Natural killer cell (primary cell): ENCODE measurements around the gene NEK1. TPM values are rescaled to one million over a fixed set of nuclear protein-coding genes. Genes with fewer than 3 reads are reported as not detected.

Experiments used
- ATAC-seq, 3 donors: fragments of 150-1000 bp in 2 of 3; fragments of 200-7000 bp in 1 of 3; cut with Tn5 transposase; 1 replicate in 1 of 3; 2 replicates in 2 of 3; pipeline ENCODE4 v1.10.0; 2021; ENCODE audit warnings: mild to moderate bottlenecking in 2 of 3, moderate library complexity in 2 of 3
- DNase-seq, 2 donors: peaks; one replicate each; pipeline versions ENCODE4 v3.0.0 to v3.0.0-alpha.2; 2013 to 2021; ENCODE audit warnings: mixed read lengths in 1 of 2
- H3K27ac ChIP-seq: one replicate; pipeline ENCODE4 v1.5.1; 2013; ENCODE audit warnings: mild to moderate bottlenecking, low read length
- H3K27me3 ChIP-seq: one replicate; pipeline ENCODE4 v1.6.1; 2013; ENCODE audit warnings: low read length; ENCODE audit not compliant: control insufficient read depth, insufficient read depth
- H3K36me3 ChIP-seq: one replicate; pipeline ENCODE4 v1.6.1; 2013; ENCODE audit warnings: low read length; ENCODE audit not compliant: control insufficient read depth, insufficient read depth
- H3K4me1 ChIP-seq: one replicate; pipeline ENCODE4 v1.6.1; 2013; ENCODE audit warnings: low read length; ENCODE audit not compliant: control insufficient read depth, insufficient read depth
- H3K4me3 ChIP-seq: one replicate; pipeline ENCODE4 v1.5.1; 2013; ENCODE audit warnings: low read length
- H3K9me3 ChIP-seq: one replicate; pipeline ENCODE4 v1.6.1; 2013; ENCODE audit warnings: low read length; ENCODE audit not compliant: control insufficient read depth, insufficient read depth
- H3K27ac Mint-ChIP-seq, 2 donors: one replicate each; pipeline ENCODE4 v1.8.0; 2022; ENCODE audit warnings: mild to moderate bottlenecking in 2 of 2, mixed read lengths in 2 of 2, moderate library complexity in 1 of 2
- H3K27me3 Mint-ChIP-seq, 2 donors: one replicate each; pipeline ENCODE4 v1.8.0; 2022; ENCODE audit warnings: low read depth in 2 of 2, mixed read lengths in 2 of 2
- H3K36me3 Mint-ChIP-seq: one replicate; pipeline ENCODE4 v1.8.0; 2022; ENCODE audit warnings: mixed read lengths
- H3K4me1 Mint-ChIP-seq, 2 donors: one replicate each; pipeline ENCODE4 v1.8.0; 2022; ENCODE audit warnings: mixed read lengths in 2 of 2
- H3K4me3 Mint-ChIP-seq: one replicate; pipeline ENCODE4 v1.8.0; 2022; ENCODE audit warnings: mild to moderate bottlenecking, moderate library complexity, mixed read lengths
- H3K9me3 Mint-ChIP-seq, 2 donors: one replicate each; pipeline ENCODE4 v1.8.0; 2022; ENCODE audit warnings: mixed read lengths in 2 of 2
- WGBS: methylation state at CpG from one replicate; pipeline ENCODE4 v1.1.7; 2013; ENCODE audit warnings: missing lambda C conversion rate; ENCODE audit not compliant: insufficient coverage; 5-methylcytosine and 5-hydroxymethylcytosine counted together
- intact Hi-C: fragments of 100-400 bp; cut with micrococcal nuclease; formaldehyde crosslinking; loops from one replicate; pipeline ENCODE4 v1.14.2; 2022
- total RNA-seq, 4 donors: library from RNA; stranded (reverse); fragments of 120-200 nt in 1 of 4; gene quantifications; one replicate each; pipeline versions ENCODE4 v1.2.3 to v1.2.4, GENCODE V29; 2013 to 2022
- TF ChIP-seq, protein P1 (sequence below): fragments of 200-600 bp; IDR thresholded peaks from one replicate; pipeline ENCODE4 v1.8.0; 2022; ENCODE audit warnings: antibody characterized with exemption

Gene NEK1
- total RNA-seq, 3 donors from 2014 or later (not counting 1 experiment from before 2014, with no cell fraction given), result 16.4 to 24.9 (median 19.0) TPM

DNA sequence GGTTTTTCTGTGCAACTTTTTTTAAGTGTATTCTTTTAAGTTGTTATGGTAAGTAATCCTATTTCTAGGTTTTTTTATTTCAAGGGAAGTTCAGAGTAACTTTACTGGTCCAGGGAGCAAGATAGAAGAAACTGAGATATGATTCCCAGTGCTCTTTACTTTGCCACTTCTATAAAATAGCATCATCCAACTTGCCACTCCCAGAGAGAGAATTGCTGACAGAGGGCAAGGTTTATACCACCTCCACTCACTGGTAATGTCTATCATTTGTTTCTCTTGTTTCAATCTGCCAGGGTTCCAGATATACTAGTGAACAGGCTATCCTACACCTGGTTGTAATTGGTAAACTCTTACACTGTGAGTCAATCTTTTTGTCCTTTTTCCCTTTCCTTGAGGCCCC lies 4.5 kb upstream of the NEK1 start:
- H3K4me1 ChIP-seq, result peaks cover 12% of the 10 kb centered on the region
- no peaks in the 10 kb centered on the region for H3K9me3 ChIP-seq
- Mint-ChIP-seq H3K4me3 (no peak overlapping the region), H3K27me3 (no peaks in the 10 kb centered on the region), H3K9me3 (no peaks in the 10 kb centered on the region), H3K4me1 (peaks cover 49 to 51% of the 10 kb centered on the region in 2 donors), H3K27ac (peak overlapping the region; percentile 4 to 33), H3K36me3 (no peaks in the 10 kb centered on the region)
- TF ChIP-seq, protein P1, sequence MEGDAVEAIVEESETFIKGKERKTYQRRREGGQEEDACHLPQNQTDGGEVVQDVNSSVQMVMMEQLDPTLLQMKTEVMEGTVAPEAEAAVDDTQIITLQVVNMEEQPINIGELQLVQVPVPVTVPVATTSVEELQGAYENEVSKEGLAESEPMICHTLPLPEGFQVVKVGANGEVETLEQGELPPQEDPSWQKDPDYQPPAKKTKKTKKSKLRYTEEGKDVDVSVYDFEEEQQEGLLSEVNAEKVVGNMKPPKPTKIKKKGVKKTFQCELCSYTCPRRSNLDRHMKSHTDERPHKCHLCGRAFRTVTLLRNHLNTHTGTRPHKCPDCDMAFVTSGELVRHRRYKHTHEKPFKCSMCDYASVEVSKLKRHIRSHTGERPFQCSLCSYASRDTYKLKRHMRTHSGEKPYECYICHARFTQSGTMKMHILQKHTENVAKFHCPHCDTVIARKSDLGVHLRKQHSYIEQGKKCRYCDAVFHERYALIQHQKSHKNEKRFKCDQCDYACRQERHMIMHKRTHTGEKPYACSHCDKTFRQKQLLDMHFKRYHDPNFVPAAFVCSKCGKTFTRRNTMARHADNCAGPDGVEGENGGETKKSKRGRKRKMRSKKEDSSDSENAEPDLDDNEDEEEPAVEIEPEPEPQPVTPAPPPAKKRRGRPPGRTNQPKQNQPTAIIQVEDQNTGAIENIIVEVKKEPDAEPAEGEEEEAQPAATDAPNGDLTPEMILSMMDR, result no peak
- intact Hi-C loops, result no loop called here
- ATAC-seq, result no peak
- no peak overlapping the region for H3K27ac ChIP-seq
- no peaks in the 10 kb centered on the region for H3K27me3 ChIP-seq
- no peak overlapping the region for H3K4me3 ChIP-seq
- H3K36me3 ChIP-seq, result no peaks in the 10 kb centered on the region
- DNase-seq, result no peak

DNA sequence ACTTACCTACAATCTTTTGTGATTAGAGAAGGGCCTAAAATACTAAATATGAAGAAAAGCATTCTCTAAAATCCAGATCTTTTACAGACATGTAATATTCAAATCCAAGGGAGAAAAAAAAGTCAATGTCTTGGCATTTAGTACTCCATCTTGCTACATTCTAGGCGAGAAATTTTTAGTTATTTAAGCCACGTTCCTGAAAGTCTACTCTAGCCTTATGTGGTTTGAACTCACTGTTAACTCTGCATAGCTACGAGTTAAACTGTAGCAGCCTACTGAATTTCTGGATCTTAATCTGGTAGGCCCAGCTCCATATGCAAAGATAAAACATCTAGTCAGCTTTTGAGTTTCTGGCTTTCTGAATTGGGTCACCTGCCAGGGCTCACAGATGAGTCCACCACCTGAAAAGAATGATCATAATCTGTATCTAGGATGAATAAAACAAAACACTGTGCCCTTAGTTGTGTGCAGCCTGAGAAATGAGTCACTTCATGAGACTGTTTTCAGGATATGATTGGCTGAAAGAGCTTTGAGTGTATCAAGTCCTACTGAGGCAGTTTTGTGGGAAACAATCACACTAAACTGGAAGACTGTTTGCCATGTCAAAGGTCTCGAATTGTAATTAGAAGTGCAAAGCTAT lies 3.2 kb upstream of the NEK1 start:
- Histone ChIP-seq H3K4me3 (no peak overlapping the region), H3K36me3 (no peaks in the 10 kb centered on the region), H3K27me3 (no peaks in the 10 kb centered on the region), H3K27ac (no peak overlapping the region), H3K9me3 (no peaks in the 10 kb centered on the region), H3K4me1 (peaks cover 10% of the 10 kb centered on the region)
- 77% methylated on average over 4 of the region's 4 CpGs for WGBS
- no peak for DNase-seq
- Mint-ChIP-seq H3K9me3 (no peaks in the 10 kb centered on the region), H3K36me3 (no peaks in the 10 kb centered on the region), H3K4me1 (peaks cover 47 to 51% of the 10 kb centered on the region in 2 donors), H3K27ac (no peak overlapping the region), H3K4me3 (no peak overlapping the region), H3K27me3 (no peaks in the 10 kb centered on the region)
- TF ChIP-seq, protein P1, result no peak
- no peak for ATAC-seq
- intact Hi-C loops, result no loop called here

DNA sequence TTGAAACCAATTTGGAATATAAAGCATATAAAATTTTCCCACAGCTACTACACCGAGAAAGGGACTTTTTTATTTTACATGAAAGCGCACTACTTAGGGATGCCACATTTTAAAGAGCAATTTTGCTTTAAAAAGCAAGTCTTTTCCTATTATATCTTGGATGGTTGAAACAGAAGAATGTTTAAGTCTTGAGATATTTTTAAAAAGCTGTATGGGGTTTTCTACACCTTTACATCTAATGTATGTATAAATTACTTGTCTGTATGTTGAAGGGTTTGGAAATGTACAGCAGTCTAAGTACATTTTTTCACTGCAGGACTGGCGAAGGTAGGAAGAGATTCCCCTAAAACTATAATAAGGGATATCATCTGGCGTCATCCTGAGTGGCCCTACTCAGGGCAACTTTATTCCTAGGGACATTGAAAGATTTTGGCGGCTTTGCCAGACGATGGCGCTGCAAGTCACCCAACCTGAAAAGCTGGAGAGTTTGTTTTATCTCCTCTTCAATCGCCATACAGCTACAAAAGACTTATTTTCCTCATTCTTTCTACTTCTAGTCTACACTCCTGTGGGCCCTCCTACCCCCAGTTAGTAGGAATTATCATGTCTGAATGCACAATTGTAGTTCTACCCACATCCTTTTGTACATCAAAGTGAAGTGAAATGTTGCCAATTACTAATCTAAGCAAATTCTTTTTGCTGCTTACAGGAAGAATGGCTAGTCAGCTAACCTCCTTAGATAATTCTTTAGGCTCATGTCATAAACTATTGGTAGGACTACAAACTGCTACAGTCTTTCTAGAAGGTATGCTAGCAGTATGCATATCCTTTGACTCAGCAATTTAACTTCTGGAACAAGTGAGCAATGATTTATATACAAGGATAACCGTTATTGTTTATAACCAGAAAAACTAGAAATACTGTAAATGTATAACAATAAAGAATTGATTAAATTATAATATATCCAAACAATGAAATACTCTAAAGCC lies 782 bp upstream of the NEK1 start:
- Histone ChIP-seq H3K27ac (peak overlapping the region; percentile 99), H3K9me3 (no peaks in the 10 kb centered on the region), H3K27me3 (no peaks in the 10 kb centered on the region), H3K4me1 (peaks cover 4% of the 10 kb centered on the region), H3K36me3 (no peaks in the 10 kb centered on the region), H3K4me3 (peak overlapping the region; percentile 96)
- no peaks in the 10 kb centered on the region for H3K27me3 Mint-ChIP-seq
- H3K27ac Mint-ChIP-seq, result peak overlapping the region; percentile 98
- peak overlapping the region; percentile 98 for H3K4me3 Mint-ChIP-seq
- peak; percentile 67 to 86 for DNase-seq
- ATAC-seq, result peak; percentile 40 to 55 (median 40)
- intact Hi-C loops, result loop anchor here (1.0 to 5.0 kb wide), 8 partner anchors 7 to 1132 kb away; partner anchors contain the start of genes CBR4, CLCN3, DDX60L and HPF1
- H3K9me3 Mint-ChIP-seq, result no peaks in the 10 kb centered on the region
- peaks cover 26 to 29% of the 10 kb centered on the region in 2 donors for H3K4me1 Mint-ChIP-seq
- TF ChIP-seq, protein P1, result peak; percentile 75
- WGBS, result 0% methylated on average over 7 of the region's 9 CpGs
- H3K36me3 Mint-ChIP-seq, result no peaks in the 10 kb centered on the region
